ENCODE data around the gene PRKAG2. TPM values are rescaled to one million over a fixed set of nuclear protein-coding genes. Genes with fewer than 3 reads are reported as not detected.
"Not testable (repeated sequence)": the region's sequence is repeated elsewhere in the genome, so short reads cannot be mapped to it uniquely, and the experiment has no call there.

Gene PRKAG2
- polyA plus RNA-seq, 1 donor = 14.2 TPM

DNA sequence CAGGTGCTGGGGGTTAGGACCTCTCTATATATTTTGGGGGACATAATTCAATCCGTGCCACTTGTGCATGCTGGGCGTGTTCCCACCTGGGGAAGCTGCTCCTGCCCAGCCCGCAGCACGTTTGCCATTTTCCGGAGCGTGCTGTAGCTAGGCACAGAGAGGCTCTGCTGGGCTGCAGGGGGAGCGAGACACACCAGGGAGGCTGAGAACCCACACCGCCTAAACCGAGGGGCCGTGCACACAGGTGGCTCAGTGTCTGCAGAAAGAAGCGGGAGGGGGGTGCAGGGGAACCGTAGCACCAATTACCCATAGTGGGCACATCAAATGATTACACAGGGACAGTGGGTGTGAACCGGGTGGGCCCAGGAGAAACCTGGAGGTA is 27.0 kb downstream of the PRKAG2 start:
- DNase-seq = no peak

DNA sequence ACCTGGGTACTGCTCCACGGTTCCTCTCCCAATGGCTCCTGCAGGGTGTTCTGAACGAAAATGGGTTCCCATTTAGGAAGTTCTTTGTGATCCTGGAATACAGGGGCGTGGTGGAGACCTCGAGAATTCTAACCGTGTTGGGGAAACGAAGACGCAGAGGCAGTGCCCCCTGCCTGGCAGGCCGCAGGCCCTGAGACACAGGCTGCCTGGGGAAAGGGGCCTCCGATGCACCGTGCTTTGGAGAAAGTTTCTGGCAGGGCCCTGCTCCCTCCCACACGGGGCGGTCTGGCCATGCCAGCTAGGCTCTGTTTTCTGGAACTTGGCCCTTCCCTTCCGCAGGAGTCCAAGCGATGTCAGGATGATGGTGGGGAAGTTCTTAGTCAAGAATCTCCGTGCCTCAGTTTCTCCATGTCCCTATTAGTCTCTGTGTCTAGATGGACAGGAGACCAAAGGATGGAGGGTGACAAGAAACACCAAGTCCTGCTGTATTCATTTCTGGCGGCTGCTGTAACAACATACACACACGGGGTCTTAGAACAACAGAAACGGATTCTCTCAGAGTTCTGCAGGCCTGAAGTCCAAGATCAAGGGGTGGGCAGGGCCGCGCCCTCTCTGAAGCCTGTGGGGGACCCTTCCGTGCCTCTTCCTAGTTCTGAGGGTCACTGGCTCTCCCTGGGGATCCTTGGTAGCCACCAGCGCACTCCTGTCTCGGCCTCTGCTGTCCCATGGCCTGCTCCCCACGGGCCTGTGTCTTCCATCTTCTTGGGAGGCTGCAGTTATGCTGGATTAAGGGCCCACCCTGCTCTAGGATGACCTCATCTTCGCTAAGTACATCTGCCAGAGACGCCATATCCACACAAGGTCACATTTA is 27.7 kb downstream of the PRKAG2 start:
- DNase-seq = no peak

DNA sequence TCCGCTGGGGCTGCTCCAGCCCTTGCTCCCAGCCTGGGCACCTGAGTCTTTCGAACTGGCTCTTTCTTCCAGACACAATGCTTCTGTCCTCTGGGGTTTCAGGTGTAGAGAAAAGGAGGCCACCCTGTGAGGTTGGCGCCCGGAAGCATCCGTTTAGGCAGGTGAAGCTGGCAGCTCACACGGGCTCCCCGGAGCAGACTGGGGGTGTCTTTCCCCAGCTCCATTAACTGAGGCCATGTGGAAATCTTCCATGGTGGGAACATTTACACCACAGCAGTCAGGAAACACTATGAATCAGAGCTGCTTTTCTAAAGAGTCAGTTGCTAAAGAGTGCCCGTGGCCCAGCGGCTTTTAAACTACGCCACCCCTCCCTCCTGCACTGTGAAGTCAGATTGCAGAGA is 29.2 kb downstream of the PRKAG2 start:
- no peak for DNase-seq

DNA sequence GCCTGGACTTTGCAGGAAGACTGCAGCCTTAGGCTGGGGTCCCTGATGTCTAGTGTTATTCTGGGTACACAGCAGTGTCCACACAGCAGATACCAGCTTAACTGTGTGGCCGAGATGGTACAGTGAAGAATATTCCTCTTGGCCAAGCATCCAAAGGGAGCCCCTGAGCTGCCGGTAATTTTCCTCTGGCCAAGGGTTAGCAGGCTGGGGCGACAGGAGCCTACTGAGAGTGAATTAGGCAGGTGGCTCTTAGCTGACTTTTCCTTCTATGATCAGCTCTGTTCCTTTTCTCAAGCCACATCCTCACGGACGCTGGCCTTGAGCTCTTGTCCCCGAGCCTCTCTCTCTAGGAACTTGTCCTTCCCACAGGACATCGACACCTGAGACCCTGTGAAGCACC is 29.8 kb downstream of the PRKAG2 start:
- DNase-seq = no peak

GRCh38 chr7:151845412-151846205 is 31.3 kb downstream of the PRKAG2 start:
- DNase-seq = no peak

DNA sequence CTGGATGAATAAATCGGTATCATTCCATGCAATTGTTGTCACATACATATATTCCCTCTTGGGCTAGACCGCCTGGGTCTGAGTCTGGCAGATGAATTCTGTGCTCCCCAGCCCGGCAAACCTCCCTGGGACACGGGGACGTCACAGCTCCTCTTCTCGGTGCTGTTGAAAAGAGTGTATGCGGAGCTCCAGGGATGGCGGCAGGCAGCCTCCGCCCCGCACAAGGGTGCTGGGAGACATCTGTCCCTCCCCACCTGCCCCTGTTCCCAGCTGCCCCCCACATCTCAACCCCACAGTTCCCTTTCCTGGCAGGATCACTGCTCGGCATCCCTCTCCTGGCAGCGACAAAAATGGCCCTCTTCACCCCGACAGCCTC is 32.1 kb downstream of the PRKAG2 start:
- DNase-seq = no peak

GRCh38 chr7:151844071-151844824 is 32.7 kb downstream of the PRKAG2 start:
- DNase-seq = no peak

DNA sequence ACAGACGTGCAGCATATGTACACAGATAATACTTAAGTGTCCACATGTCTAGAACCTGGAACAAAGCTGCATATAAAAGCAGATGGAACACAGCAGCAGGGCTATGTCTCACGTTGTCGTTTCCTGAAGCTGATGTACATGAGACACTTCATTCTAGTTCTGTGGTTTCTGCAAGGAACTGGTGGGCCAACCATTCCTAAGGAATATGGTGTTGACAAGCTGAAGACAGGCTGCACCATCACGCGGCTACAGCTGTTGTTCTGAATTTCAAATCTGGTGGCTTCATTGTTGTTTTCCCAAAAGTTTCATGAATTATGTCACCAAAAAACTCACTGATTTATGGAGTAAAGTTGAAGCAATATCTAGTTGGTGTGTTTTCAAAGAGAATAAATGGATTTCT is 33.7 kb downstream of the PRKAG2 start:
- DNase-seq = no peak

- DNase-seq = not testable (repeated sequence)
These were observed 35.4 kb downstream of the PRKAG2 start for GRCh38 chr7:151841395-151842051.

GRCh38 chr7:151840088-151840910 is 36.6 kb downstream of the PRKAG2 start:
- no peak for DNase-seq

GRCh38 chr7:151839451-151839921 is 37.4 kb downstream of the PRKAG2 start:
- DNase-seq = no peak

DNA sequence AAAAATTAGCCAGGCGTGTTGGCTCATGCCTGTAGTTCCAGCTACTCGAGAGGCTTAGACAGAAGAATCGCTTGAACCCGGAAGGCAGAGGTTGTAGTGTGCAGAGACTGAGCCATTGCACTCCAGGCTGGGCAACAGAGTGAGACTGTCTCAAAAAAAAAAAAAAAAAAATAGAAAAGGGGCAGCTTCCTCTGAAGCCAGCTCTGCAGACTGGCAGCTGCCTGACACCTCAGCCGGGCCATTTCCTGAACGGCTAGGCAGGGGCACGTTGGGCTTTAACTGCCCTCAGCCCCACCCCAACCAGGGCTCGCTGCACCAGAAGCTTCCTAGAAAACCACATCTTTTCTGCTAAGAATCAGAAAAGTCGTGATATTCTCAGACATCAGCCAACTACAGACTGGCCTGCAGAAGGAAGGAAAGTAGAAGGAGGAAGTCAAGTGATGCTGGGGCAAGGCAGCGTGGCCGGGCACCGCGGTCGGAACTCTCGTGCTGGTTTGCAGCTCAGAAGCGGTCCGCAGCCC is 38.0 kb downstream of the PRKAG2 start:
- no peak for DNase-seq

- DNase-seq = no peak
These were observed 38.8 kb downstream of the PRKAG2 start for GRCh38 chr7:151838072-151838471.

DNA sequence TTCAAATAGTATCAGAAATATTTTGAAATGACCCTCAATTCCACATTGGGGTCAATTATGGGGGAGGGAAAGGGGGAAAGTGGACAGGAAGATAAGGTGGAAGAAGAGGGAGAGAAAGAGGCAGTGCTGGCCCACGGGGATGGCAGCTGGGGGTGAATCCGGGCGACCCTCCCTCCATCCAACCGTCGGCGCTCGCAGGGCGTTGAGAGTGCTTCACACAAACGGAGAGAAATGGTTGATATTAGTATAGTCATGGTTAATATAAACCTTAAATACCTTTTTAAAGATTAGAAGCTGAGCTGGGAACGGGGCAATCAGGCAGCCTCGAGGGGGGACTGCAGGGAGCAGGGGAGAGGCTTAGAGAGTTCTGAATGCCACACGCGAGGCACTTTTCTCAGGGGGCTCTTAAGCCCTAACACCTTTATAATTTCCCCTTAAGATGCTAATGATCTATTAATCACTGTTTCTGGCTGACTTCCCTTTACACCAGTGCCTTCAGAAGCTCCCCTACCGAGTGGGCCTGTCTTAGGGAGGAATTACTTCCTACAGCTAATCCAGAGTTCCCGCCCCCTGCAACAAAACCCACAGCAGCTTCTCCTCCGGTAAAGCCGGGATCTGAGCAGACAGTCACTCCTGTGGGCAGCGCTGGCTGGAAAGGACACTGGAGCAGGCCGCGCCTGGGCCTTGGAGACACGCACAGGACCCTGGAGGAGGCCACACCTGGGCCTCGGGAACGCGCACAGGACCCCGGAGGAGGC is 39.5 kb downstream of the PRKAG2 start:
- DNase-seq = no peak

GRCh38 chr7:151836927-151837205 is 40.0 kb downstream of the PRKAG2 start:
- no peak for DNase-seq

DNA sequence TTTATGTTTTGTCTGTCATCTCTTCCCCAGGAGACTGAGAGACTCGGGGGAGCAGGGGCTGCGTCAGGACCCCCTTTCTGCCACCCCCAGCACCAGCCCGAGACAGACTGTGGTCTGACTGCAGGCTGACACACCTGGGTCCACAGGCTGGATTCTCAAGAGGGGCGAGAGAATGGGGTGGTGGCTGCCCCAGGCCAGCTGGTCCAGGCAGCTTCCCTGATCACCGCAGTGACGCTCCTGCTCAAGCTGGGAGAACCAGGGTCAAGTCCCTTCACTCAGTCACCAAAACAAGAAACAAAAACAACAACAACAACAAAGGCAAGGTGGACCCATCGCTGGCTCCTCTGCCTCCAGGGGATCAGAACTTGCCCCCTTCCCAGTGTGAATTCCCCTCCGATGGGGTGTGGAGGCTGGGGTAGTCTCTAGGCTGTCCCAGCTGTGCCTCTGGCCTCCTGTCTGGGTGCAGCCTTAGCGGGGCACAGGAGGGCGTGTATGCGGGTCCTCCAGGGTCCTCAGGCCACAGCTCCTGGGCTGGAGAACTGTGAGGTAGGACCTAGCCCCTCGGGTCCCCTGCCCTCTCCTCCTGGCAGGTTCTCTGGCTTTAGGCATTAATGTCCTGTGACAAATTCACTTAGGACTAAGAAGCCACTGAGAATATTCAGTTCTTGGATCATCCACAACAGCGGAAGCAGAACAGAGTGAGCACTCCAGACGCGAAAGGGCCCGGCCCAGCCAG is 40.6 kb downstream of the PRKAG2 start:
- DNase-seq = no peak

GRCh38 chr7:151835636-151836035 is 41.3 kb downstream of the PRKAG2 start:
- no peak for DNase-seq

DNA sequence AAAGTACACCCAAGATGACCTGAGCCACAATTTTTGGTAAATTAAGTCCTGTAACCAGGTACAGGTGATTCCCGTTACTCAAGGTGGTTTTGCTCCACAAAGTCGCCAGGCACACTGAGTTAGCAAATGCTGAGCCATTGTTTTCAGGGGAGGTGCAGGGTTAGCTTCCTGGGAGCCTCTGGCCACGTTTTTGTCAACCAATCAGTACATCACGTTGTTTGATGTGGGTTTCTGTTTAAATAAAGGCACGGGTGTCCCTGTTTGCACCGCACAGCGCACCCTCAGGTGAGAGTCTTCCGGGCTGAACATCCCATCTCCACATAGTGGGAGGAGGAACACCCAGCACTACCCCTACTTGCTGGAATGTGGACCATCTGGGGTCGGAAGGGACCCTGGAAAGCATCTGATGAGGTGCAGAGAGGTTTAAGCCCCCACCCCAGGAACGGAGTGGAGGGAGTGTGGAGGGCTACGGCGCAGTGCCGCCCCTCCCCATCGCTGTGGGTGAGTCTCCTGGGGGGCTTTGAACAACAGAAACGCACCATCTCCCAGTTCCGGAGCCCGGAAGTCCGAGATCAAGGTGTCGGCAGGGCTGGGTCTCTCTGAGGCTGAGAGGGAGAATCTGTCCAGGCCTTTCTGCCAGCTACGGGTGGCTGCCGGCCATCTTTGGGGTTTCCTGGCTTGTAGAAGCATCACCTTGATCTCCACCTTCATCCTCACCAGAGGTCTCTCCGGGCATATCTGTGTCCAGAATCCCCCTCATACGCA is 42.5 kb downstream of the PRKAG2 start:
- DNase-seq = no peak

GRCh38 chr7:151833691-151834090 is 43.2 kb downstream of the PRKAG2 start:
- no peak for DNase-seq

Measured in hindlimb muscle (tissue), 1 donor.